ENCODE data around the gene CACNA1D.

Gene CACNA1D

GRCh38 chr3:53821631-53822121 lies 327.3 kb downstream of the CACNA1D start:
- no peak overlapping the region for H3K27ac ChIP-seq (ENCODE audit: low read depth, low read length)
- H4K20me1 ChIP-seq (ENCODE audit: low read depth, low read length) = no peaks in the 10 kb centered on the region
- no peak overlapping the region for H3K4me3 ChIP-seq (ENCODE audit: insufficient read depth, low read length, poor library complexity, severe bottlenecking)
- H3K9me2 ChIP-seq (replicated peaks; ENCODE audit: insufficient read depth, low read length) = no peaks in the 10 kb centered on the region
- H3K36me3 ChIP-seq (ENCODE audit: low read length) = peaks cover 2% of the 10 kb centered on the region; the same call in 1 of the 2 replicates
- TF ChIP-seq EZH2phosphoT487 (conservative IDR thresholded peaks at IDR 0.05; ENCODE audit: low read length) (no peak), CTCF (IDR thresholded peaks at IDR 0.05; ENCODE audit: insufficient read depth, low read length, poor library complexity, severe bottlenecking) (no peak)
- H2AFZ ChIP-seq (ENCODE audit: low read depth, low read length, severe bottlenecking) = no peak overlapping the region
- H3K27me3 ChIP-seq (ENCODE audit: low read length) = no peaks in the 10 kb centered on the region
- no peaks in the 10 kb centered on the region for H3F3A ChIP-seq (ENCODE audit: insufficient read depth)
- no peaks in the 10 kb centered on the region for H3K9me3 ChIP-seq (ENCODE audit: insufficient read depth, low read length)
- peaks cover 3% of the 10 kb centered on the region; the same call in 1 of the 2 replicates for H3K79me2 ChIP-seq (ENCODE audit: insufficient read depth, low read length)
- no peak overlapping the region for H3K9ac ChIP-seq (ENCODE audit: low read length)
- no peak overlapping the region for H3K4me2 ChIP-seq (ENCODE audit: low read depth, low read length, poor library complexity, severe bottlenecking)

- Histone ChIP-seq H3K4me3 (ENCODE audit: insufficient read depth, low read length, poor library complexity, severe bottlenecking) (no peak overlapping the region), H3K9me2 (replicated peaks; ENCODE audit: insufficient read depth, low read length) (no peaks in the 10 kb centered on the region), H3K9ac (ENCODE audit: low read length) (no peak overlapping the region), H3K27ac (ENCODE audit: low read depth, low read length) (no peak overlapping the region), H3K27me3 (ENCODE audit: low read length) (no peaks in the 10 kb centered on the region), H3K79me2 (ENCODE audit: insufficient read depth, low read length) (peaks cover 3% of the 10 kb centered on the region; the same call in 1 of the 2 replicates), H3K9me3 (ENCODE audit: insufficient read depth, low read length) (no peaks in the 10 kb centered on the region), H3F3A (ENCODE audit: insufficient read depth) (no peaks in the 10 kb centered on the region), H3K4me2 (ENCODE audit: low read depth, low read length, poor library complexity, severe bottlenecking) (no peak overlapping the region), H3K36me3 (ENCODE audit: low read length) (peaks cover 2% of the 10 kb centered on the region; the same call in 1 of the 2 replicates), H2AFZ (ENCODE audit: low read depth, low read length, severe bottlenecking) (no peak overlapping the region), H4K20me1 (ENCODE audit: low read depth, low read length) (no peaks in the 10 kb centered on the region)
- TF ChIP-seq EZH2phosphoT487 (conservative IDR thresholded peaks at IDR 0.05; ENCODE audit: low read length) (no peak), CTCF (IDR thresholded peaks at IDR 0.05; ENCODE audit: insufficient read depth, low read length, poor library complexity, severe bottlenecking) (no peak)
These were observed 327.9 kb downstream of the CACNA1D start for GRCh38 chr3:53822331-53822741.

- no peaks in the 10 kb centered on the region for H3F3A ChIP-seq (ENCODE audit: insufficient read depth)
- H3K9ac ChIP-seq (ENCODE audit: low read length) = no peak overlapping the region
- TF ChIP-seq EZH2phosphoT487 (conservative IDR thresholded peaks at IDR 0.05; ENCODE audit: low read length) = no peak
- no peak for TF ChIP-seq CTCF (IDR thresholded peaks at IDR 0.05; ENCODE audit: insufficient read depth, low read length, poor library complexity, severe bottlenecking)
- H3K27ac ChIP-seq (ENCODE audit: low read depth, low read length) = no peak overlapping the region
- H3K36me3 ChIP-seq (ENCODE audit: low read length) = peaks cover 2% of the 10 kb centered on the region; the same call in 1 of the 2 replicates
- H3K27me3 ChIP-seq (ENCODE audit: low read length) = no peaks in the 10 kb centered on the region
- peaks cover 3% of the 10 kb centered on the region; the same call in 1 of the 2 replicates for H3K79me2 ChIP-seq (ENCODE audit: insufficient read depth, low read length)
- no peak overlapping the region for H3K4me3 ChIP-seq (ENCODE audit: insufficient read depth, low read length, poor library complexity, severe bottlenecking)
- H3K9me3 ChIP-seq (ENCODE audit: insufficient read depth, low read length) = no peaks in the 10 kb centered on the region
- H3K9me2 ChIP-seq (replicated peaks; ENCODE audit: insufficient read depth, low read length) = no peaks in the 10 kb centered on the region
- no peaks in the 10 kb centered on the region for H4K20me1 ChIP-seq (ENCODE audit: low read depth, low read length)
- H3K4me2 ChIP-seq (ENCODE audit: low read depth, low read length, poor library complexity, severe bottlenecking) = no peak overlapping the region
- no peak overlapping the region for H2AFZ ChIP-seq (ENCODE audit: low read depth, low read length, severe bottlenecking)
These were observed 328.9 kb downstream of the CACNA1D start for GRCh38 chr3:53823026-53823955.

Data from SU-DHL-6 (cell line).